Stimulated activated effector memory CD8-positive, alpha-beta T cell treated with anti-CD3 and anti-CD28 coated beads, Interleukin-12 subunit alpha, Interleukin-12 subunit beta, amount 100 ng/mL, for 72 hours (primary cell): Measurements from ENCODE around the gene LRRC9.
A peak's percentile ranks its signal among the peaks of the same experiment; 100 is the strongest.
"Not testable (repeated sequence)": the region's sequence is repeated elsewhere in the genome, so short reads cannot be mapped to it uniquely, and the experiment has no call there.

ENCODE experiments used
- ATAC-seq: fragments of 150-1000 bp; cut with Tn5 transposase; 2 replicates; pipeline ENCODE4 v1.10.0; 2021
- DNase-seq, 2 donors: peaks; one replicate each; pipeline ENCODE4 v3.0.0; 2021 to 2022; ENCODE audit warnings: low spot score in 2 of 2
- H3K27ac Mint-ChIP-seq: one replicate; pipeline ENCODE4 v1.8.0; 2022; ENCODE audit warnings: mild to moderate bottlenecking, mixed read lengths
- H3K36me3 Mint-ChIP-seq: one replicate; pipeline ENCODE4 v1.8.0; 2022; ENCODE audit warnings: mild to moderate bottlenecking, mixed read lengths
- H3K4me1 Mint-ChIP-seq: one replicate; pipeline ENCODE4 v1.8.0; 2022; ENCODE audit warnings: mixed read lengths
- H3K4me3 Mint-ChIP-seq: one replicate; pipeline ENCODE4 v1.8.0; 2022; ENCODE audit warnings: mild to moderate bottlenecking, mixed read lengths
- H3K9me3 Mint-ChIP-seq: one replicate; pipeline ENCODE4 v1.8.0; 2022; ENCODE audit warnings: mixed read lengths

The LRRC9 gene

DNA sequence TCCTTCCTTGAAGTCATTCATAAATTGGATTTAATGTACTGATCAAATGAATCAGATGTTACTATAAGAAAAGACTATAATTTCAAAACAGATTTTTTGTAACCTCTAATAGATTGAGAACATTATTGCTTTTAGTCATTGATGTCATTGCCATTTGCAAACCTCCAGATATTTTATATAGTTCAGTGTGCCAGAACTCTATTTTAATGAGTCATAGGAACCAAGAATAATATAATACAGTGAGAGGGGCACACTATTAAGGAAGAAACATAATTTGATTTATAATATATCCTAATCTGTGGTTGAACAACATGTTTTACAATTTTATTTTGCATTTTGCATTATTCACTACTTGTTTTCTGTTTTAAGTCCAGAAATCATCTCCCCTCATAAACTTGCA, 78.0 kb downstream of the LRRC9 start:
- Mint-ChIP-seq H3K4me3 (no peak overlapping the region), H3K9me3 (no peaks in the 10 kb centered on the region), H3K27ac (no peak overlapping the region), H3K4me1 (no peaks in the 10 kb centered on the region), H3K36me3 (no peaks in the 10 kb centered on the region)
- ATAC-seq: no peak
- DNase-seq: no peak

DNA sequence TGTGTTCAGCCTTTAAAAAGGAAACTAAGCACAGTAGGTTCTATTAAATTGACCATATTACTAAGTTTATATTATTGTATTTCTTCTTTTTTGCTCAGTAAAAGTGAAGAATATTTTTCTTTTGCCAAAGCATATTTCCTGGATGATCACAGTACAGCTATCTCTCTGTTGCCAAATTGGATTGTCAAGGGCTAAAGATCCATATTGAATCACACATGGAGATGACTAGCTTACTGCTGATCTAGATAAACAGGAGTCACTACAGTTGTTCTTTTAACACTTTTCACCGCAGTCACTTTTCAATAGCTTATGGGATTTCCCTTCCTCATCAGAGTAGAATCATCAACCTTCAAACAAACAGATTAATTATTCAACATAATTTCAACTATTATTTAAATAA, 78.6 kb downstream of the LRRC9 start:
- DNase-seq: no peak

DNA sequence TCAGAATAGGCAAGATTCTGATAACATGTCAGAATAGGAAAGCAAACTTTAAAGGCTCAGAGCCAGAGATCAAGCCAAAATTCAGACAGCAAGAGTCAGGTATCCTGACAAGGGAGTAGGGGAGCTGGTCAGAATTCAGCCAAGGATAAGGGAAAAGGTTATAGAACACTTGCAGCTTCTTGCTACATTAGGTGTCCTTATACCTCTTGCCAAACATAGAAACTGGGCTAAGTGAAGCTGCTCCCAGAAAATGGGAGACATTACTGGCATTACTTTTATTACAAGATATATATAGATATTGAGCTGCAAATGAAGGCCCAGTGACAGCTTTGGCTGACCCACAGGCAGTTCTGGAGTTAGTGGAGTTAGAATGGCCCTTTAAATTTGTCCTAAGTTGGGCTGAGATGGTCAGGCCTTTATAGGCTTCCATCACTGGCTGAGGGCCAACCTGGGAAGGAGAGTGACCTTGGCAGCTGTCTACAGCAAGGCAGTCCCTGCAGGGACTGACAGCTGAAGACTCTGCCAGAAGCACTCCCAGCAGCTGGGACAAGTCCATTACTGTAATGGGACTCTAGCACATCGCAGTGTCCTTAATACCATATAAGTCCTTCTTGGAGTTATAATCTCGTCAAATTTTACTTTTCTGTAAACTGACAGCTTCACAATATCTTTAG, 83.0 kb downstream of the LRRC9 start:
- no peak for ATAC-seq
- no peak for DNase-seq
- Mint-ChIP-seq H3K4me1 (no peaks in the 10 kb centered on the region), H3K9me3 (no peaks in the 10 kb centered on the region), H3K36me3 (no peaks in the 10 kb centered on the region), H3K4me3 (no peak overlapping the region), H3K27ac (no peak overlapping the region)

More for the DNA sequence above, 78.6 kb downstream of the LRRC9 start:
- H3K36me3 Mint-ChIP-seq: no peaks in the 10 kb centered on the region
- no peak overlapping the region for H3K4me3 Mint-ChIP-seq
- no peaks in the 10 kb centered on the region for H3K4me1 Mint-ChIP-seq
- H3K27ac Mint-ChIP-seq: no peak overlapping the region
- H3K9me3 Mint-ChIP-seq: no peaks in the 10 kb centered on the region
- no peak for ATAC-seq

DNA sequence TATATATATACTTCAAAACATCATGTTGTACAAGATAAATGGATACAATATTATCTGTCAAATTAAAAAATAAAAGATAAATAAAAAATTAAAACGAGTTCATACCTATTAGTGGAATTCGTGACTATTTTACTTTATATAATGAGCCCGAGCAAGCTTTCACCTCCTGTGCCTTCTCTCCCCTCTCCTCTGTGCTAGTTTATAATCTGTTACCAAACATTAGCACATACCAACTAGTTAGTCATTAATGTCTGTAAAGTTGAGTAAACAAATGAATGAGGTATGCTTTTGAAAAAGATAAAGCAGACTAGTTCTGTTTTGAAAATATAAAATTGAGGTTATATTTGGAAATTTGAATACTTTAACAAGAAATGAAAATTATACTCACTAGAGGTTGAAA, 84.0 kb downstream of the LRRC9 start:
- H3K4me3 Mint-ChIP-seq: no peak overlapping the region
- no peak for DNase-seq
- no peak overlapping the region for H3K27ac Mint-ChIP-seq
- H3K4me1 Mint-ChIP-seq: no peaks in the 10 kb centered on the region
- no peak for ATAC-seq
- H3K36me3 Mint-ChIP-seq: no peaks in the 10 kb centered on the region
- H3K9me3 Mint-ChIP-seq: no peaks in the 10 kb centered on the region

DNA sequence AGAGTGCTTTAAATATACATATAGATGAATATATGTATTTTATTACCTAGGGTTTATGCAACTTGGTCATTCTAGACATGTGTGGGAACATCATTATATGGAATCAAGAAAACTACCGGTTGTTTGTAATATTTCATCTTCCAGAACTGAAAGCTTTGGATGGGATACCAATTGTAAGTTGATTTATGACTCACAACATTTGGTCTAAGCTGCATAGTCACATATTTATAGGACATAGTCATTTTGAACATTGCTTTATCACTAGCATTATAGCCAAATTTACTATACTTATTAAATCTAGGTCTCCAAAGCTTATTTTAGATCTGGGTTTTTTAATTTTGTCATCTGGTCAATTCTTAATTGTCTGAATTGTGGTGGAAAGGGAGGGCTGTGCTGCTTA, 88.1 kb downstream of the LRRC9 start:
- no peak overlapping the region for H3K27ac Mint-ChIP-seq
- no peak for ATAC-seq

DNA sequence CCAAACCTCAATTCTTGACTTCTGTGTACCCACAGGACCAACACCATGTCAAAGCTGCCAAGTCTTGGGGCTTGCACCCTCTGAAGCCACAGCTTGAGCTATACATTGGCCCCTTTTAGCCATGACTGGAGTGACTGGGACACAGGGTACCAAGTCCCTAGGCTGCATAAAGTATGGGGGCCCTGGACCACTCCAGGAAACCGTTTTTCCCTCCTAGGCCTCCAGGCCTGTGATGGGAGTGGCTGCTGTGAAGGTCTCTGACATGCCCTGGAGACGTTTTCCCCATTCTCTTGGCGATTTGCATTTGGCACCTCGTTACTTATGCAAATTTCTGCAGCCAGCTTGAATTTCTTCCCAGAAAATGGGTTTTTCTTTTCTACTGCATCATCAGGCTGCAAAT, 90.3 kb downstream of the LRRC9 start:
- not testable (repeated sequence) for DNase-seq, H3K9me3 Mint-ChIP-seq, H3K36me3 Mint-ChIP-seq, H3K27ac Mint-ChIP-seq, H3K4me1 Mint-ChIP-seq, H3K4me3 Mint-ChIP-seq, ATAC-seq

More for the DNA sequence above, 88.1 kb downstream of the LRRC9 start:
- no peak for DNase-seq
- Mint-ChIP-seq H3K4me3 (no peak overlapping the region), H3K36me3 (no peaks in the 10 kb centered on the region), H3K9me3 (no peaks in the 10 kb centered on the region), H3K4me1 (no peaks in the 10 kb centered on the region)

DNA sequence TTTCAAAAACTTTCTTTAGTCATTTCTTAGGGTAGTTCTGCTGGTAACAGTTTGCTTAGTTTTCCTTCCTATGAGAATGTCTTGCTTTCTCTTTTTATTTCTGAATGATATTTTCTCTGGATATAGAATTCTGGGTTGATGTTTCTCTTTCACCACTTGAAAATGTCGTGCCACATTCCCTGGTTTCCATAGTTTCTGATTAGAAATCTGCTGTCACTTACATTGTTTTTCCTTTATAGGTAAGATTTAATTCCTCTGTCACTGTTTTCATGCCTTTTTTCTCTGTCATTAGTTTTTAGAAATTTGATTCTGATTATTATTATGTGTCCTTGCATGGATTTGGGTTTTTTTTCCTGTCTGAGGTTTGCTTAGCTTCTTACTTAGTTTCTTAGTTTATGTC, 94.5 kb downstream of the LRRC9 start:
- Mint-ChIP-seq H3K27ac (no peak overlapping the region), H3K4me3 (no peak overlapping the region), H3K9me3 (peaks cover 4% of the 10 kb centered on the region), H3K4me1 (no peaks in the 10 kb centered on the region), H3K36me3 (no peaks in the 10 kb centered on the region)
- no peak for DNase-seq
- no peak for ATAC-seq

DNA sequence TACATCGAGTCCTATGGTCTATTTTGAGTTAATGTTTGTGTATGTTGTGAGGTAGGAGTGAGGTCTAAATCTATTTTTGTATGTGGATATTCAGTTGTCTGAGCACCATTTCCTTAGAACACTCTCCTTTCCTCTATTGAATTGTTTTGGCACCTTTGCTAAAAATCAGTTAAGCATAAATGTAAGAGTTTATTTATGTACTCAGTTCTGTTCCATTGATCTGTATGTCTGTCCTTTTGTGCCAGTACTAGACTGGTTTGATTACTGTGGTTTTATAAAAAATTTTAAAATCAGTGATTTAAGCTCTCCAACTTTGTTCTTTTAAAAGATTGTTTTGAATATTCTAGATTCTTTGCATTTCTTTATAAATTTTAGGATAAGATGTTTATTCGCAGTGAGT, 101.7 kb downstream of the LRRC9 start:
- no peaks in the 10 kb centered on the region for H3K9me3 Mint-ChIP-seq
- DNase-seq: no peak
- H3K36me3 Mint-ChIP-seq: no peaks in the 10 kb centered on the region
- H3K4me3 Mint-ChIP-seq: no peak overlapping the region
- no peak overlapping the region for H3K27ac Mint-ChIP-seq
- ATAC-seq: no peak
- H3K4me1 Mint-ChIP-seq: no peaks in the 10 kb centered on the region

DNA sequence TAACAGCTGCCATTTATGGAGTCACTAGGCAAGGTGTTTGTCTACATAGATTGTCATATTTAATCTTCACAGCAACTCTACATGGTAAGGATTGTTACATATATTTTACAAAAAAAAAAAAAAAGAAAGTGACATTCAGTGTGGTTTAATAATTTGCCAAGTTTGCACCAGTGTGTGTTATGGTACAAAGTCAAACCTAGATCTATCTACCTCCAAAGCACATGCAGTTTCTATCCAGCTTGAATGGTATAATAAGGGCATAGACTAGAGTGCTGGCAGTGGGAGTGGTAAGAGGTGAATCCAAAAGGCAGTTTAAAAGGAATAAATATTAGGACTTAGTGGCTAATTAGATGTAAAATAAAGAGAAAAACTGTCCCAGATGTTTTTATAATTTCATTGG, 105.6 kb downstream of the LRRC9 start:
- ATAC-seq: no peak
- Mint-ChIP-seq H3K36me3 (no peaks in the 10 kb centered on the region), H3K27ac (no peak overlapping the region), H3K4me1 (no peaks in the 10 kb centered on the region), H3K4me3 (no peak overlapping the region), H3K9me3 (no peaks in the 10 kb centered on the region)
- DNase-seq: no peak

DNA sequence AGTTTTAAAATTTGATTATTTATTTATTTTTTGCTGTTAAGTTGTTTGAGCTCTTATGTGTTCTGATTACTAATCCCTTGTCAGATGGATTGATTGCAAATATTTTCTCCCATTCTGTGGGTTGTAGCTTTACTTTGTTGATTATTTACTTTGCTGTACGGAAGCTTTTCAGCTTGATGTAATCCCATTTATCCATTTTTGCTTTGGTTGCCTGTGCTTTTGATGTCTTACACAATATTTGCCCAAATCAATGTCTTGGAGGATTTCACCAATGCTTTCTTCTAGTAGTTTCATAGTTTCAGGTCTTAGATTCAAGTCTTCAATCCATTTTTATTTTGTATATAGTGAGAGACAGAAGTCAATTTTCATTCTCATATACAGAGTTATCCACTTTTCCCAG, 115.2 kb downstream of the LRRC9 start:
- H3K36me3 Mint-ChIP-seq: no peaks in the 10 kb centered on the region
- H3K4me1 Mint-ChIP-seq: no peaks in the 10 kb centered on the region

DNA sequence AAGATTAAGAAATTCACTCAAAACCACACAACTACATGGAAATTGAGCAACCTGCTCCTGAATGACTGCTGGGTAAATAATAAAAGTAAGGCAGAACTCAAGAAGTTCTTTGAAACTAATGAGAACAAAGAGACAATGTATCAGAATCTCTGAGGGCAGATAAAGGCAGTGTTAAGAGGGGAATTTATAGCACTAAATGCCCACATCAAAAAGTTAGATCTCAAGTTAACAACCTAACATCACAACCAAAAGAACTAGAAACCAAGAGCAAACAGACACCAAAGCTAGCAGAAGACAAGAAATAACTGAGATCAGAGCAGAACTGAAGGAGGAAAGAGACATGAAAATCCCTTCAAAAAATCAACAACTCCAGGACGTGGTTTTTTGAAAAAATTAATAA, 128.0 kb downstream of the LRRC9 start:
- H3K36me3 Mint-ChIP-seq, H3K27ac Mint-ChIP-seq: not testable (repeated sequence)

More for the DNA sequence above, 115.2 kb downstream of the LRRC9 start:
- Mint-ChIP-seq H3K9me3 (peaks cover 3% of the 10 kb centered on the region), H3K27ac (no peak overlapping the region), H3K4me3 (no peak overlapping the region)
- DNase-seq: no peak
- ATAC-seq: no peak

DNA sequence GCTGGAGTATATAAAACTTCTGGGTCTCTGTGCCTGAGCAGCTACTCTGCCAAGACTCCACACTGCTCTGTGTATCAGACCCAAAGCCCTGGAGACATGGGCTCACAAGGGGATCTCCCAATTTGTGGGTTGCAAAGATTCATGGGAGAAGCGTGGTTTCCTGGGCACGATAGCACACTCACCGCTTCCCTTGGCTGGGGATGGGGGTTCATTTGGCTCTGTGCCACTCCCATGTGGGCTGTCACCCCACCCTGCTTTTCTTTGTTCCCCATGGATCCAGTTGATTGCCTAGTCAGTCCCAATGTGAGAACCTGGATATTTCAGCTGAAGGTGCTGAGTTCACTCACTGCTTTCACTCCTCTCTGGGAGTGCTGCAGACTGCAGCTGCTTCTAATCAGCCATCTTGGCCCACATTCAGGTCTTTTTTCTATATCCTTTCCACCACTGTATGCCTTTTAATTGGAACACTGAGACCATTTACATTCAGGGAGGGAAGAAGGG, 131.8 kb downstream of the LRRC9 start:
- no peaks in the 10 kb centered on the region for H3K9me3 Mint-ChIP-seq
- no peak overlapping the region for H3K4me3 Mint-ChIP-seq
- DNase-seq (no peak), ATAC-seq (peak; percentile 50)
- H3K4me1 Mint-ChIP-seq: peaks cover 8% of the 10 kb centered on the region
- H3K27ac Mint-ChIP-seq: no peak overlapping the region
- H3K36me3 Mint-ChIP-seq: no peaks in the 10 kb centered on the region

More for the DNA sequence above, 128.0 kb downstream of the LRRC9 start:
- H3K9me3 Mint-ChIP-seq, DNase-seq, H3K4me3 Mint-ChIP-seq, H3K4me1 Mint-ChIP-seq, ATAC-seq: not testable (repeated sequence)

DNA sequence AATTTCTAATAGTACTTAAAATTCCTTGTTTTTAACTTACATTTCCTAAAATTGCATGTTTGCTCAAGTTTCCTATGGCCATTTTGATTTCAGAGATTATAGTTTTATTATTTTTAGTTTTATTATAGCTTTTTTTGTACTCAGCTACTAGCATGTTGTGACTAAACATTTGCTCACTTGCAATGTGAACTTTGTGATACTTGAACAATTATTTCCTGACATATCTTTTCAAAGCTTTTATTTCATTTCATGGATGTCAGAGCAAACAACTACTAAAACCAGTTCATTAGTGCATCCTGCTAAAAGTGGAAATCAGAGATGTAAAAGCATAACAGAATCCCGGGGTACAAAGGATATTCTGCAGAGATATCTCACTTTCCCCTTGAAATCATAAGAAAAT, 138.1 kb downstream of the LRRC9 start:
- no peaks in the 10 kb centered on the region for H3K36me3 Mint-ChIP-seq
- no peak for ATAC-seq

DNA sequence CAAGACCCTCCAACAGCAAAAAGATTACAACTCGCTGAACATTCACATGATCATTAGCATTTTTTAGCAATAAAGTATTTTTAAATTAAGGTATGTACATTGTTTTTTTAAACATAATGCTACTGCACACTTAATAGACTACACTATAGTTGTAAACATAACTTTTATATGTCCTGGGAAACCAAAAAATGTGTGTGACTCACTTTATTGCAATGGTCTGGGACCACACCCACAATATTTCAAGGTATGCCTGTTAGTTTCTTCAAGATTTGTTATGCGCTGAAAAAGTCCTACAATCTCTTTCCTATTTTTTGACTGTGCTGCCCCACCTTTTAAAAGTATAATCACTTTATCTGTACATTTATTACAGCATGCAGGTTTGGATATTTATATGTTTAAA, 141.4 kb downstream of the LRRC9 start:
- no peak for DNase-seq
- Mint-ChIP-seq H3K9me3 (no peaks in the 10 kb centered on the region), H3K36me3 (no peaks in the 10 kb centered on the region), H3K4me3 (no peak overlapping the region), H3K27ac (no peak overlapping the region), H3K4me1 (no peaks in the 10 kb centered on the region)
- no peak for ATAC-seq

More for the DNA sequence above, 138.1 kb downstream of the LRRC9 start:
- no peak for DNase-seq
- Mint-ChIP-seq H3K27ac (no peak overlapping the region), H3K4me1 (no peaks in the 10 kb centered on the region), H3K9me3 (no peaks in the 10 kb centered on the region), H3K4me3 (no peak overlapping the region)

DNA sequence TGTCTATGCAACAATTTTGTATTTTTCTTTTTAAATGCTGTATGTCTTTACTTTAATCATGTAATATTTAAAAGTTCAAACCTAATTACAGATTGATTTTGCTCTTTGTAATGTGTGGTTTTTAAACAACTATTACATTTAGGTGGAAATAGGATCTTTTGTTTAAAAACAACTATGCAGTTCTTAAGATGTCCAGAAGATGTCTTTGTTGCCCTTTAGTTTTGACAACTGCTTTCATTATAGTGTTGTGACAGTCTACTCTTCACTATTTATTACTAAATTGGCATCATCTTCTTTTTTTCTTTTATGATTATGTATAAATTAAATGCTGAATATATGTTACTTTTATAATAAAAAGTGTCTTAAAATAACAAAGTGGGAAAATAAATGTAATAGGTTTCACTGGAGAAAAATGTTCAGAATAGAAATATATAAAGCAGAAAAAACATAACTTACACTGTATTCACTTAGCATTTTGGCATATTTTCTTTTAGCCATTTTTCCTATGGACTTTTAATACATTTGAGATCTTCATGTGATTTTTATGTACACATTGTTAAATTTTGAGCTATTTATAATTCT, 144.6 kb downstream of the LRRC9 start:
- no peaks in the 10 kb centered on the region for H3K9me3 Mint-ChIP-seq
- ATAC-seq: no peak
- H3K27ac Mint-ChIP-seq: no peak overlapping the region
- H3K36me3 Mint-ChIP-seq: no peaks in the 10 kb centered on the region
- no peak for DNase-seq
- no peaks in the 10 kb centered on the region for H3K4me1 Mint-ChIP-seq
- H3K4me3 Mint-ChIP-seq: no peak overlapping the region

DNA sequence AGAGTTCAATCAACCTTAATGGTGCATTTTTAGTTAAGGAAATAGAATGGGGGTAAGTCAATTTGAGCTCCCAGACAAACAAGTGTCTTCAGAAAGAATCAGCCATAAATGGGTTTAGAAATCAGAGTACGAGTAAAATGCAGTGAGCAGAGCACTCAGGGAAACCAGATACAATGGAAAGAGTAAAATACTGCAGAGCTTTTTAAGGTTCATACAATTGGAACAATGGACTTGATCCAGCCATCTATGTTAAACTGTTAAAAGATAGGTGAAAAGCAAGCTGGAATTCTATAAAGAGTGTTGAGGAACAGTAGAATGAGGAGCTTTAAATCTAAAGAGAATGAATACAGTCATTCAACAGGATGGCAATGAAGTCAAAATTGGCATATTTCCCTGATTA, 147.9 kb downstream of the LRRC9 start:
- DNase-seq (no peak), ATAC-seq (no peak)
- Mint-ChIP-seq H3K27ac (no peak overlapping the region), H3K4me3 (no peak overlapping the region), H3K36me3 (no peaks in the 10 kb centered on the region), H3K4me1 (no peaks in the 10 kb centered on the region), H3K9me3 (no peaks in the 10 kb centered on the region)
